Measurements from ENCODE around the gene CCDC180. TPM values are rescaled to one million over a fixed set of nuclear protein-coding genes. Genes with fewer than 3 reads are reported as not detected.

The CCDC180 gene
- total RNA-seq, 1 donor from 2014 or later: 12.5 TPM

GRCh38 chr9:97319395-97319794 lies 11.9 kb downstream of the CCDC180 start:
- no peak overlapping the region for H3K27ac Mint-ChIP-seq
- no peaks in the 10 kb centered on the region for H3K27me3 Mint-ChIP-seq
- peaks cover 2% of the 10 kb centered on the region for H3K36me3 Mint-ChIP-seq (ENCODE audit: insufficient read depth)
- TF ChIP-seq CTCF (IDR thresholded peaks at IDR 0.05; ENCODE audit: unreplicated experiment): no peak
- H3K9me3 Mint-ChIP-seq (ENCODE audit: low read depth): no peaks in the 10 kb centered on the region
- H3K4me1 Mint-ChIP-seq (ENCODE audit: low read depth): no peaks in the 10 kb centered on the region
- DNase-seq (ENCODE audit: low spot score, unreplicated experiment): no peak
- no peak overlapping the region for H3K4me3 Mint-ChIP-seq (ENCODE audit: low read depth)

- Mint-ChIP-seq H3K36me3 (ENCODE audit: insufficient read depth) (peaks cover 2% of the 10 kb centered on the region), H3K27ac (no peak overlapping the region), H3K9me3 (ENCODE audit: low read depth) (no peaks in the 10 kb centered on the region), H3K4me1 (ENCODE audit: low read depth) (no peaks in the 10 kb centered on the region), H3K27me3 (no peaks in the 10 kb centered on the region), H3K4me3 (ENCODE audit: low read depth) (no peak overlapping the region)
- no peak for DNase-seq (ENCODE audit: low spot score, unreplicated experiment)
- TF ChIP-seq CTCF (IDR thresholded peaks at IDR 0.05; ENCODE audit: unreplicated experiment): no peak
These were observed 12.7 kb downstream of the CCDC180 start for GRCh38 chr9:97320080-97320642.

- no peaks in the 10 kb centered on the region for H3K27me3 Mint-ChIP-seq
- H3K4me1 Mint-ChIP-seq (ENCODE audit: low read depth): no peaks in the 10 kb centered on the region
These were observed 13.8 kb downstream of the CCDC180 start for GRCh38 chr9:97321251-97321650.

GRCh38 chr9:97321691-97322090 lies 14.2 kb downstream of the CCDC180 start:
- Mint-ChIP-seq H3K4me3 (ENCODE audit: low read depth) (no peak overlapping the region), H3K27me3 (no peaks in the 10 kb centered on the region), H3K4me1 (ENCODE audit: low read depth) (no peaks in the 10 kb centered on the region), H3K36me3 (ENCODE audit: insufficient read depth) (peaks cover 2% of the 10 kb centered on the region), H3K9me3 (ENCODE audit: low read depth) (no peaks in the 10 kb centered on the region), H3K27ac (no peak overlapping the region)
- DNase-seq (ENCODE audit: low spot score, unreplicated experiment): no peak
- no peak for TF ChIP-seq CTCF (IDR thresholded peaks at IDR 0.05; ENCODE audit: unreplicated experiment)

More at GRCh38 chr9:97321251-97321650, 13.8 kb downstream of the CCDC180 start:
- TF ChIP-seq CTCF (IDR thresholded peaks at IDR 0.05; ENCODE audit: unreplicated experiment): no peak
- DNase-seq (ENCODE audit: low spot score, unreplicated experiment): no peak
- Mint-ChIP-seq H3K27ac (no peak overlapping the region), H3K36me3 (ENCODE audit: insufficient read depth) (peaks cover 2% of the 10 kb centered on the region), H3K4me3 (ENCODE audit: low read depth) (no peak overlapping the region), H3K9me3 (ENCODE audit: low read depth) (no peaks in the 10 kb centered on the region)

GRCh38 chr9:97322105-97322504 lies 14.6 kb downstream of the CCDC180 start:
- DNase-seq (ENCODE audit: low spot score, unreplicated experiment): no peak
- H3K9me3 Mint-ChIP-seq (ENCODE audit: low read depth): no peaks in the 10 kb centered on the region
- no peaks in the 10 kb centered on the region for H3K4me1 Mint-ChIP-seq (ENCODE audit: low read depth)
- H3K4me3 Mint-ChIP-seq (ENCODE audit: low read depth): no peak overlapping the region
- peaks cover 2% of the 10 kb centered on the region for H3K36me3 Mint-ChIP-seq (ENCODE audit: insufficient read depth)
- TF ChIP-seq CTCF (IDR thresholded peaks at IDR 0.05; ENCODE audit: unreplicated experiment): no peak
- H3K27me3 Mint-ChIP-seq: no peaks in the 10 kb centered on the region
- no peak overlapping the region for H3K27ac Mint-ChIP-seq
